Measurements from ENCODE around the gene KRTAP12-4.

KRTAP12-4 gene

GRCh38 chr21:44618504-44618903 is 36.0 kb downstream of the KRTAP12-4 start:
- no peaks in the 10 kb centered on the region for H3K36me3 ChIP-seq (ENCODE audit: control insufficient read depth, insufficient read depth, low read length)
- H3K4me3 ChIP-seq (ENCODE audit: low read length) = no peak overlapping the region
- H3K9ac ChIP-seq (ENCODE audit: low read length) = no peak overlapping the region
- H3K4me1 ChIP-seq (ENCODE audit: control insufficient read depth, insufficient read depth, low read length) = no peaks in the 10 kb centered on the region
- H3K9me3 ChIP-seq (ENCODE audit: control insufficient read depth, low read length) = no peaks in the 10 kb centered on the region
- H3K27me3 ChIP-seq (ENCODE audit: control insufficient read depth, insufficient read depth, low read length) = no peaks in the 10 kb centered on the region

GRCh38 chr21:44617071-44617501 is 37.4 kb downstream of the KRTAP12-4 start:
- H3K4me3 ChIP-seq (ENCODE audit: low read length) = no peak overlapping the region
- no peaks in the 10 kb centered on the region for H3K36me3 ChIP-seq (ENCODE audit: control insufficient read depth, insufficient read depth, low read length)
- no peaks in the 10 kb centered on the region for H3K27me3 ChIP-seq (ENCODE audit: control insufficient read depth, insufficient read depth, low read length)
- no peaks in the 10 kb centered on the region for H3K9me3 ChIP-seq (ENCODE audit: control insufficient read depth, low read length)
- no peak overlapping the region for H3K9ac ChIP-seq (ENCODE audit: low read length)
- no peaks in the 10 kb centered on the region for H3K4me1 ChIP-seq (ENCODE audit: control insufficient read depth, insufficient read depth, low read length)

DNA sequence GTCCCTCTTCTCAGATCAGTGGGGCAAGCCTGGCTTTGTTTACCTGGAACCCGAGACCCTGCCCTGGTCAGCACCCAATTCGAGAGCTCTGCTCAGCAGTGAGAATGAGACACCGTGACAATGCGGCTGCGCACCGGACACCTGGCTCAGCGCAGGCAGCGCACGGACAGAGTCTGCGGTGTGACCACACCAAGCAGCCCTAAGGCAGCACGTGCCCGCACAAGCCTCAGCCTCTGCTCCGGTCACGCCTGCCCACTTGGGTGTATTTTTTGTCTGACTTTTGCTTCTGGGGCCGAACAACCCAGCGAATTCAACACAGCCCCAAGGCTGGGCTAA is 37.9 kb downstream of the KRTAP12-4 start:
- Histone ChIP-seq H3K4me3 (ENCODE audit: low read length) (no peak overlapping the region), H3K27me3 (ENCODE audit: control insufficient read depth, insufficient read depth, low read length) (no peaks in the 10 kb centered on the region), H3K9ac (ENCODE audit: low read length) (no peak overlapping the region), H3K9me3 (ENCODE audit: control insufficient read depth, low read length) (no peaks in the 10 kb centered on the region), H3K36me3 (ENCODE audit: control insufficient read depth, insufficient read depth, low read length) (no peaks in the 10 kb centered on the region), H3K4me1 (ENCODE audit: control insufficient read depth, insufficient read depth, low read length) (no peaks in the 10 kb centered on the region)

DNA sequence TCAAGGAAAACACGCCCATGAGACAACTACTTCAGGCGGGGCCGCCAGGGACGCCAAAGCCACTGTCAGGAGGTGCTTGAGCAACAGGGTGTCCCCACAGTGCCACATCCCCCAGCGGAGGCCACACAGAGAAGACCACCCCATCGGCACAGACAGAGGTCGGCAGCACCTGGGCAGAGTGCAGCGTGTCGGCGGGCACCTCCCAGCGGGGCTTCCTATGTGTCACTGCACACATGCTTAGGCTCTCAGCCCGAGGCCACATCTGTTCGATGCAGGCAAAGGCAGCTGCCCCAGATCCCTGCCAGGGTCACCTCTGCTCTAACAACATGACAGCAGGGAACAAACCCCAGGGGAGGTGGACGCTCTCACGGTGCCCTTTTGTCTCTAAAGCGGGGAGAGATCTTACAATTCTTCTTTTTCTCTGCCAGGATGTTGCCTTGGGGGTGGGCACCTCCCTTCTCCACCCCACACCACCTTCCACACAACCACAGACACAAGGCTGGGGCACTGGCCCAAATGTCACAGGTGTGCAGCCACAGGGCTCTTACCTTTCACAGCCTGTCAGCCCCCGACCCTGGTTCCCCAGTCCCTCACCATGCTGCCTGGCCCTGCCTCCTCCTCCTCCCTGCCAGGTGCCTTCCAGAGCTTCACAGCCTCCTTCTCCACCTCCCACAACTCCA is 38.4 kb downstream of the KRTAP12-4 start:
- no peaks in the 10 kb centered on the region for H3K27me3 ChIP-seq (ENCODE audit: control insufficient read depth, insufficient read depth, low read length)
- H3K4me1 ChIP-seq (ENCODE audit: control insufficient read depth, insufficient read depth, low read length) = no peaks in the 10 kb centered on the region
- no peaks in the 10 kb centered on the region for H3K36me3 ChIP-seq (ENCODE audit: control insufficient read depth, insufficient read depth, low read length)
- H3K9ac ChIP-seq (ENCODE audit: low read length) = no peak overlapping the region
- H3K4me3 ChIP-seq (ENCODE audit: low read length) = no peak overlapping the region
- no peaks in the 10 kb centered on the region for H3K9me3 ChIP-seq (ENCODE audit: control insufficient read depth, low read length)

DNA sequence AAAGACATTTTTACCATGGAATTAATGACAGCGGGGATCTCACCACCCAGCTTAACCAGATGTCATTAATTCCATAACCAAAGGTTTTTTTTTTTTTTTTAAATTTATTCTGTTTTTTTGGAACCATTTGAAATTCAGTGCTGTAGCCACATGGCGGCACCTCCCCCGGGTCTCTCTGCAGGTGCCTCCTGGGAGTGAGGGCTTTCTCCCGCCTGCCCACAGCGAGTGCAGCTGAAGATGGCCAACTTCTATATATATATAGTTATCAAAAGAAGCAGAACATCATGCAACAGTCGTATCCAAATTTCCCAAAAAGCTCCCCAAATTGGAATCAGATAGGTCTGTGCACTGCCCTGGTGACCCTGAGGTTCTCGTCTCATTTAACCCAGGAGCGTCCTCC is 39.0 kb downstream of the KRTAP12-4 start:
- Histone ChIP-seq H3K9me3 (ENCODE audit: control insufficient read depth, low read length) (no peaks in the 10 kb centered on the region), H3K4me3 (ENCODE audit: low read length) (no peak overlapping the region), H3K27me3 (ENCODE audit: control insufficient read depth, insufficient read depth, low read length) (no peaks in the 10 kb centered on the region)

DNA sequence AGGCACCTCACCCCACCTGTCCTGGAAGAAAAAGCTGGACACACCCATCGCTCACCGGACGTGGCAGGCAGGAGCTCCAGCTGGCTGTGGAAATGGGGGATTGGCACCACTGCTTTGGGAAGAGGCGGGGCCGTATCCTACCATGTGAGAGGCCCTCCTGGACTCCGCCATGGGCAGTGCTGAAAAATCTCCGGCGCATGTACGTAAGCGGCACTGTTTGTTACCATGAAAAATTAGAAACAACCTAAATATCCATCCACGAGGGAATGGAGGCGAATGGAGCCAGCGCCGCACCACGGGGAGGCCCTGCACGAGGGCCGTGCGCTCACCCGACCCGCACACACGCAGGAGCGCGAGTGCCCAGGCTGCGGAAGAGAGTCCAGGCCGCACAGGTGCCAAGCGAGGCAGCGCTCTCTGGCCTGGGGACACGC is 39.5 kb downstream of the KRTAP12-4 start:
- no peaks in the 10 kb centered on the region for H3K27me3 ChIP-seq (ENCODE audit: control insufficient read depth, insufficient read depth, low read length)
- no peaks in the 10 kb centered on the region for H3K36me3 ChIP-seq (ENCODE audit: control insufficient read depth, insufficient read depth, low read length)
- no peak overlapping the region for H3K9ac ChIP-seq (ENCODE audit: low read length)
- no peaks in the 10 kb centered on the region for H3K4me1 ChIP-seq (ENCODE audit: control insufficient read depth, insufficient read depth, low read length)
- H3K4me3 ChIP-seq (ENCODE audit: low read length) = no peak overlapping the region
- no peaks in the 10 kb centered on the region for H3K9me3 ChIP-seq (ENCODE audit: control insufficient read depth, low read length)

More for the DNA sequence above, 39.0 kb downstream of the KRTAP12-4 start:
- no peaks in the 10 kb centered on the region for H3K4me1 ChIP-seq (ENCODE audit: control insufficient read depth, insufficient read depth, low read length)
- H3K9ac ChIP-seq (ENCODE audit: low read length) = no peak overlapping the region
- no peaks in the 10 kb centered on the region for H3K36me3 ChIP-seq (ENCODE audit: control insufficient read depth, insufficient read depth, low read length)

DNA sequence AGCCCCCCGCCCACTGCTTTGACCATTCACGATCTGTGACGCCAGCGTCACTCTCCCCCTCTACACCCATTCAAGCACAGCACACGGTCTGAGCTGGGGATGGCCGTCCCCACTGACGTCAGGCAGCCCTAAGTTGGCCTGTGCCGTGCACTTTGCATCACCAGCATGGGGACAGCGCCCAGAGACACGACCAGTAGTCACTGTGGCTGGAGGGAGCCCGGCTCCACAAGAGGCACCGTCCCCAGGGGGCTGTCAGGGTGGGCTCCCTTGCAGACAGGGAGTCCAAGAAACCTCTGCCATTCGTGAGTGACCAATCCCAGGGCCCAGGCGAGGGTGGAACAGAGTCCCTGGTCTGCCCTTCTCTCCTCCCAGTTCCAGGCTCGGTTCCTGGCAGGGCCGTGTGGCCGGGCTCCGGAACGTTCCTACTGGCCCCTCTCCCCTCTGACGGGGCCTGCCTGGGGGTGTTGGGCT is 40.3 kb downstream of the KRTAP12-4 start:
- H3K27me3 ChIP-seq (ENCODE audit: control insufficient read depth, insufficient read depth, low read length) = no peaks in the 10 kb centered on the region
- H3K9ac ChIP-seq (ENCODE audit: low read length) = no peak overlapping the region

GRCh38 chr21:44613386-44614155 is 40.9 kb downstream of the KRTAP12-4 start:
- Histone ChIP-seq H3K36me3 (ENCODE audit: control insufficient read depth, insufficient read depth, low read length) (no peaks in the 10 kb centered on the region), H3K27me3 (ENCODE audit: control insufficient read depth, insufficient read depth, low read length) (no peaks in the 10 kb centered on the region), H3K9me3 (ENCODE audit: control insufficient read depth, low read length) (no peaks in the 10 kb centered on the region), H3K4me1 (ENCODE audit: control insufficient read depth, insufficient read depth, low read length) (no peaks in the 10 kb centered on the region), H3K4me3 (ENCODE audit: low read length) (no peak overlapping the region), H3K9ac (ENCODE audit: low read length) (no peak overlapping the region)

More for the DNA sequence above, 40.3 kb downstream of the KRTAP12-4 start:
- Histone ChIP-seq H3K36me3 (ENCODE audit: control insufficient read depth, insufficient read depth, low read length) (no peaks in the 10 kb centered on the region), H3K4me3 (ENCODE audit: low read length) (no peak overlapping the region), H3K4me1 (ENCODE audit: control insufficient read depth, insufficient read depth, low read length) (no peaks in the 10 kb centered on the region), H3K9me3 (ENCODE audit: control insufficient read depth, low read length) (no peaks in the 10 kb centered on the region)

- no peak overlapping the region for H3K4me3 ChIP-seq (ENCODE audit: low read length)
- no peaks in the 10 kb centered on the region for H3K27me3 ChIP-seq (ENCODE audit: control insufficient read depth, insufficient read depth, low read length)
- no peak overlapping the region for H3K9ac ChIP-seq (ENCODE audit: low read length)
- no peaks in the 10 kb centered on the region for H3K4me1 ChIP-seq (ENCODE audit: control insufficient read depth, insufficient read depth, low read length)
- H3K36me3 ChIP-seq (ENCODE audit: control insufficient read depth, insufficient read depth, low read length) = no peaks in the 10 kb centered on the region
- H3K9me3 ChIP-seq (ENCODE audit: control insufficient read depth, low read length) = no peaks in the 10 kb centered on the region
Measured at GRCh38 chr21:44612669-44613229, 41.7 kb downstream of the KRTAP12-4 start.

DNA sequence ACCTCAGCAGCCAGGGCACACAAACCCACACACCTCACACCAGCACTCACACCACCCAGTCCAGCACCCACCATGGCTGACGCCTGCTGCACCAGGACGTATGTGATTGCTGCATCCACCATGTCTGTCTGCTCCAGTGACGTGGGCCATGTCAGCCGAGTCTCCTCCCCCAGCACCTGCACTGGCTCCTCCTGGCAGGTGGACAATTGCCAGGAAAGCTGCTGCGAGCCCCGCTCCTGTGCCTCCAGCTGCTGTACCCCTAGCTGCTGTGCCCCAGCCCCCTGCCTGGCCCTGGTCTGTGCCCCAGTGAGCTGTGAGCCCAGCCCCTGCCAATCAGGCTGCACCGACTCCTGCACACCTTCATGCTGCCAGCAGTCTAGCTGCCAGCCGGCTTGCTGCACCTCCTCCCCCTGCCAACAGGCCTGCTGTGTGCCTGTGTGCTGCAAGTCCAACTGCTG is 42.4 kb downstream of the KRTAP12-4 start, which contains the start of gene KRTAP10-8:
Gene KRTAP10-8 (plus strand): TSS at position 51 of the 458 bp plus-strand sequence. CDS start 22 bp downstream, at position 73.
- H3K4me3 ChIP-seq (ENCODE audit: low read length) = no peak within 1 kb of the TSS

DNA sequence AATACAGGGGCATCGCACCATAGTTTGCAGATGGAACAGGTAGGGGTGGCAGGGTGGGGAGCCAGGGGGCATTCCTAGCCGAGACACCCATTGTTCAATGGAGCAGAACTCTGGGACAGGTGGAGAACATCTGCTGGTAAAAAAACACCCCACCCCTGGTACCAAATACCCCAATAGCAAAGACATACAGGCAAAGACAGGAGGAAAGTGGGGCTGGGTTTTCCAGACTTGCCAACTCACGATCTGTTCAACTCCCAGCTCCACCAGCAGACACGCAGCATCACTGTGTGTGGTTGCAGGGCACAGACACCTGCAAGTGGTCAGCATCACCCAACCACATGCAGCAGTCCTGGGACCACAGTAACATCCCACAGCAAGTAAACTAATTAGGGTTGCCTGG is 42.9 kb downstream of the KRTAP12-4 start:
- H3K36me3 ChIP-seq (ENCODE audit: control insufficient read depth, insufficient read depth, low read length) = no peaks in the 10 kb centered on the region
- H3K27me3 ChIP-seq (ENCODE audit: control insufficient read depth, insufficient read depth, low read length) = no peaks in the 10 kb centered on the region
- H3K4me3 ChIP-seq (ENCODE audit: low read length) = no peak overlapping the region
- H3K9ac ChIP-seq (ENCODE audit: low read length) = no peak overlapping the region
- no peaks in the 10 kb centered on the region for H3K4me1 ChIP-seq (ENCODE audit: control insufficient read depth, insufficient read depth, low read length)
- no peaks in the 10 kb centered on the region for H3K9me3 ChIP-seq (ENCODE audit: control insufficient read depth, low read length)

More for the DNA sequence above, 42.4 kb downstream of the KRTAP12-4 start, which contains the start of gene KRTAP10-8:
- Histone ChIP-seq H3K27me3 (ENCODE audit: control insufficient read depth, insufficient read depth, low read length) (no peaks in the 10 kb centered on the region), H3K9me3 (ENCODE audit: control insufficient read depth, low read length) (no peaks in the 10 kb centered on the region), H3K36me3 (ENCODE audit: control insufficient read depth, insufficient read depth, low read length) (no peaks in the 10 kb centered on the region), H3K9ac (ENCODE audit: low read length) (no peak within 1 kb of the TSS), H3K4me1 (ENCODE audit: control insufficient read depth, insufficient read depth, low read length) (no peaks in the 10 kb centered on the region)

Data from mucosa of stomach (tissue), 1 donor.